Endothelial cell of umbilical vein (primary cell): ENCODE results near the gene XAF1.
"Not testable (repeated sequence)": the region's sequence is repeated elsewhere in the genome, so short reads cannot be mapped to it uniquely, and the experiment has no call there.

Experiments used
- EZH2 ChIP-seq: IDR thresholded peaks from 2 replicates; pipeline ENCODE4 v1.6.1; 2012; ENCODE audit warnings: borderline replicate concordance, low read depth, mild to moderate bottlenecking, moderate library complexity, low read length, inconsistent platforms; ENCODE audit not compliant: severe bottlenecking
- FOS ChIP-seq: IDR thresholded peaks from 2 replicates; pipeline ENCODE4 v1.6.1; 2011; ENCODE audit warnings: mild to moderate bottlenecking, low read length, moderate library complexity, borderline replicate concordance; ENCODE audit not compliant: insufficient read depth
- MYC ChIP-seq: IDR thresholded peaks from one replicate; pipeline ENCODE4 v1.6.1; 2011; ENCODE audit warnings: mild to moderate bottlenecking, low read depth, low read length
- POLR2A ChIP-seq: IDR thresholded peaks from 2 replicates; pipeline ENCODE4 v1.6.1; 2012; ENCODE audit warnings: low read depth, mild to moderate bottlenecking, control low read depth, low read length
- POLR2AphosphoS5 ChIP-seq: IDR thresholded peaks from 2 replicates; pipeline ENCODE4 v1.6.1; 2012; ENCODE audit warnings: low read depth, mild to moderate bottlenecking, control low read depth, low read length, moderate library complexity; ENCODE audit not compliant: insufficient read depth
- TF ChIP-seq, protein P1 (sequence below), 2 donors: IDR thresholded peaks; 1 replicate in 1 of 2; 2 replicates in 1 of 2; pipeline ENCODE4 v1.5.1; 2011; ENCODE audit warnings: low read length in 2 of 2, mild to moderate bottlenecking in 2 of 2, moderate library complexity in 2 of 2, control low read depth in 1 of 2, inconsistent platforms in 1 of 2, low read depth in 1 of 2; ENCODE audit not compliant: insufficient read depth in 1 of 2; ENCODE audit errors: extremely low read depth in 1 of 2
- TF ChIP-seq, protein P2 (sequence below): IDR thresholded peaks from 2 replicates; pipeline ENCODE4 v1.6.1; 2011; ENCODE audit not compliant: insufficient read depth, insufficient read length

DNA sequence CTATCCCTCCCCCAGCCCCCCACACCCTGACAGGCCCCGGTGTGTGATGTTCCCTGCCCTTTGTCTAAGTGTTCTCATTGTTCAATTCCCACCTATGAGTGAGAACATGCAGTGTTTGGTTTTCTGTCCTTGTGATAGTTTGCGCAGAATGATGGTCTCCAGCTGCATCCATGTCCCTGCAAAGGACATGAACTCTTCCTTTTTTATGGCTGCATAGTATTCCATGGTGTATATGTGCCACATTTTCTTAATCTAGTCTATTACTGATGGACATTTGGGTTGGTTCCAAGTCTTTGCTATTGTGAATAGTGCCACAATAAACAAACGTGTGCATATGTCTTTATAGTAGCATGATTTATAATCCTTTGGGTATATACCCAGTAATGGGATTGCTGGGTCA, 60.5 kb downstream of the XAF1 start:
- not testable (repeated sequence) for TF ChIP-seq POLR2AphosphoS5, POLR2A, FOS, EZH2, MYC
- TF ChIP-seq, protein P1, sequence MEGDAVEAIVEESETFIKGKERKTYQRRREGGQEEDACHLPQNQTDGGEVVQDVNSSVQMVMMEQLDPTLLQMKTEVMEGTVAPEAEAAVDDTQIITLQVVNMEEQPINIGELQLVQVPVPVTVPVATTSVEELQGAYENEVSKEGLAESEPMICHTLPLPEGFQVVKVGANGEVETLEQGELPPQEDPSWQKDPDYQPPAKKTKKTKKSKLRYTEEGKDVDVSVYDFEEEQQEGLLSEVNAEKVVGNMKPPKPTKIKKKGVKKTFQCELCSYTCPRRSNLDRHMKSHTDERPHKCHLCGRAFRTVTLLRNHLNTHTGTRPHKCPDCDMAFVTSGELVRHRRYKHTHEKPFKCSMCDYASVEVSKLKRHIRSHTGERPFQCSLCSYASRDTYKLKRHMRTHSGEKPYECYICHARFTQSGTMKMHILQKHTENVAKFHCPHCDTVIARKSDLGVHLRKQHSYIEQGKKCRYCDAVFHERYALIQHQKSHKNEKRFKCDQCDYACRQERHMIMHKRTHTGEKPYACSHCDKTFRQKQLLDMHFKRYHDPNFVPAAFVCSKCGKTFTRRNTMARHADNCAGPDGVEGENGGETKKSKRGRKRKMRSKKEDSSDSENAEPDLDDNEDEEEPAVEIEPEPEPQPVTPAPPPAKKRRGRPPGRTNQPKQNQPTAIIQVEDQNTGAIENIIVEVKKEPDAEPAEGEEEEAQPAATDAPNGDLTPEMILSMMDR (IDR thresholded peaks at IDR 0.05; ENCODE audit: extremely low read depth in 1 of 2, insufficient read depth in 1 of 2, low read depth in 1 of 2, low read length in 2 of 2), result not testable (repeated sequence)
- TF ChIP-seq, protein P2, sequence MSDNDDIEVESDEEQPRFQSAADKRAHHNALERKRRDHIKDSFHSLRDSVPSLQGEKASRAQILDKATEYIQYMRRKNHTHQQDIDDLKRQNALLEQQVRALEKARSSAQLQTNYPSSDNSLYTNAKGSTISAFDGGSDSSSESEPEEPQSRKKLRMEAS, result not testable (repeated sequence)
